ENCODE measurements around the gene DNALI1.

DNA sequence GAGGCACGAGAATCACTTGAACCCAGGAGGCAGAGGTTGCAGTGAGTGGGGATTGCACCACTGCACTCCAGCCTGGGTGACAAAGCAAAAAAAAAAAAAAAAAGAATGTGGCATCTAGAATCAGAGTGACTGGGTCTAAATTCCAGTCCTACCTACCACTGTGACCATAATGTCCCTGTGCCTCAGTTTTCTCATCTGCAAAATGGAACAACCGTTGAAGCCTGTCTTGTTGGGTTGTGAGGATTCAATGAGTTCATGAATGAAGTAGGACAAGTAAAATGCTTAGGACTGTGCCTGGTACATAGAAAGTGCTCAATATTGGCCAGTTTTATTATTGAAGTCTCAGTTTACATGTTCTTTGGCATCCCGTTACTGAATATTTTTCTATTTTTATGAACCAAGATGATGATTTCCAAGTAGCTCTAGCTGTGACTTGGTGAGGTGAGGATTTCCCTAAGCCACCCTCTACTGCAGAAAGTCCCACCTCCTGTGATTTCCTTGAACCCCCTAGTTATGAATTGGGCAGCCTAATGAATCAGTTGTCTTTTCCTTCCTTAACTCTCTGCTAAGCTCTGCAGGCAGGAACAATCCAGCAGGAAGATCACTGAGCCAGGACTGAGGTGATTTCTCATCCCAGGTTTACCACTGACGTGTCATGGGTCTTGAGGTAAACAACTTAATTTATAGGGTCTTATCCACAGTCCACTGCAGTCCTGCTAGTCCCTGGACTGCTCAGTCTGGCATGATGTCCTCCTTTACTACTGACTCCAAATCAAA, 23.2 kb upstream of the DNALI1 start:
- TF ChIP-seq, protein P1, sequence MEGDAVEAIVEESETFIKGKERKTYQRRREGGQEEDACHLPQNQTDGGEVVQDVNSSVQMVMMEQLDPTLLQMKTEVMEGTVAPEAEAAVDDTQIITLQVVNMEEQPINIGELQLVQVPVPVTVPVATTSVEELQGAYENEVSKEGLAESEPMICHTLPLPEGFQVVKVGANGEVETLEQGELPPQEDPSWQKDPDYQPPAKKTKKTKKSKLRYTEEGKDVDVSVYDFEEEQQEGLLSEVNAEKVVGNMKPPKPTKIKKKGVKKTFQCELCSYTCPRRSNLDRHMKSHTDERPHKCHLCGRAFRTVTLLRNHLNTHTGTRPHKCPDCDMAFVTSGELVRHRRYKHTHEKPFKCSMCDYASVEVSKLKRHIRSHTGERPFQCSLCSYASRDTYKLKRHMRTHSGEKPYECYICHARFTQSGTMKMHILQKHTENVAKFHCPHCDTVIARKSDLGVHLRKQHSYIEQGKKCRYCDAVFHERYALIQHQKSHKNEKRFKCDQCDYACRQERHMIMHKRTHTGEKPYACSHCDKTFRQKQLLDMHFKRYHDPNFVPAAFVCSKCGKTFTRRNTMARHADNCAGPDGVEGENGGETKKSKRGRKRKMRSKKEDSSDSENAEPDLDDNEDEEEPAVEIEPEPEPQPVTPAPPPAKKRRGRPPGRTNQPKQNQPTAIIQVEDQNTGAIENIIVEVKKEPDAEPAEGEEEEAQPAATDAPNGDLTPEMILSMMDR (conservative IDR thresholded peaks at IDR 0.05 in 1 of 2, IDR thresholded peaks at IDR 0.05 in 1 of 2; ENCODE audit: extremely low read depth in 1 of 2, insufficient read depth in 1 of 2, low read depth in 1 of 2, low read length in 2 of 2): no peak
- TF ChIP-seq EZH2 (IDR thresholded peaks at IDR 0.05; ENCODE audit: borderline replicate concordance, low read length): no peak
